GM12801 (cell line): ENCODE results near the gene GPR146.

Experiments used
- TF ChIP-seq, protein P1 (sequence below): IDR thresholded peaks from one replicate; pipeline ENCODE4 v1.5.1; 2011; ENCODE audit warnings: control low read depth; ENCODE audit not compliant: insufficient read length; ENCODE audit errors: extremely low read depth

The GPR146 gene

GRCh38 chr7:1100834-1101562 is 56.7 kb downstream of the GPR146 start:
- TF ChIP-seq, protein P1, sequence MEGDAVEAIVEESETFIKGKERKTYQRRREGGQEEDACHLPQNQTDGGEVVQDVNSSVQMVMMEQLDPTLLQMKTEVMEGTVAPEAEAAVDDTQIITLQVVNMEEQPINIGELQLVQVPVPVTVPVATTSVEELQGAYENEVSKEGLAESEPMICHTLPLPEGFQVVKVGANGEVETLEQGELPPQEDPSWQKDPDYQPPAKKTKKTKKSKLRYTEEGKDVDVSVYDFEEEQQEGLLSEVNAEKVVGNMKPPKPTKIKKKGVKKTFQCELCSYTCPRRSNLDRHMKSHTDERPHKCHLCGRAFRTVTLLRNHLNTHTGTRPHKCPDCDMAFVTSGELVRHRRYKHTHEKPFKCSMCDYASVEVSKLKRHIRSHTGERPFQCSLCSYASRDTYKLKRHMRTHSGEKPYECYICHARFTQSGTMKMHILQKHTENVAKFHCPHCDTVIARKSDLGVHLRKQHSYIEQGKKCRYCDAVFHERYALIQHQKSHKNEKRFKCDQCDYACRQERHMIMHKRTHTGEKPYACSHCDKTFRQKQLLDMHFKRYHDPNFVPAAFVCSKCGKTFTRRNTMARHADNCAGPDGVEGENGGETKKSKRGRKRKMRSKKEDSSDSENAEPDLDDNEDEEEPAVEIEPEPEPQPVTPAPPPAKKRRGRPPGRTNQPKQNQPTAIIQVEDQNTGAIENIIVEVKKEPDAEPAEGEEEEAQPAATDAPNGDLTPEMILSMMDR, result no peak

- TF ChIP-seq, protein P1, result no peak
Observed at GRCh38 chr7:1101563-1102431, 57.5 kb downstream of the GPR146 start.

DNA sequence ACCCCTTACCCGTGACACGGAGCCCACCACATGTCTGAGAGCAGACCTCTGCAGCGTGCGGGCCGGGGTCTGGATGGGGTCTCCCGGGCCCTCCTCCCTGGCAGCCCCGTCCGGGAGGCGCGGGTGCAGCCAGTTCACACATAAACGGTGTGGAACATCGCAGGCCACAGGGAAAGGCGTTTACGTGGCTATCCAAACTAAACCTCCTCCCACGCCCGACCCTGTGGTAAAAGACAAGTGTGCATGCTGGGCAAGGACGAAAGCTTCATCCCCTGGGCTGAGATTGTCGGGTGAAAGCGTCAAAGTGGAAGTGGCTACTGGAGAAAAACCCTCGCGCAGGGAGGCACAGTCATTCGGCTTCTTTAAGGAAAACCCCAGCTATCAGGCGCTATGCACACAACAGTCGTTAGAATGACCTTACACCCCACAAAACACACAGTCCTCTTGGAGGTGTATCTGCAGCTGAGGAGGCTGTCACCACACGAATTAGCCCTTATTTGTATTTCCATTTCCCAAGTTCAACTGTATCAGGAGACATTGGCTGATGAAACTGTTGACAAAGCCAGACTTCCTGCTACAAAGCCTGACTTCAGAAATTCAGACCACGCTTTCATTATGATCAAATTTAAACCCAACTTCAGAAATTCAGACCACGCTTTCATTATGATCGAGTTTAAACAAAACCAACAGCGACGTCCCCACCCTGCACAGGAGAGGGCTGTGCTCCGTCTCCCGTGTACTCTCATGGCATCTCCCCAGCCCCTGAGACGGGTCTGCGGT is 58.9 kb downstream of the GPR146 start:
- TF ChIP-seq, protein P1, result no peak

DNA sequence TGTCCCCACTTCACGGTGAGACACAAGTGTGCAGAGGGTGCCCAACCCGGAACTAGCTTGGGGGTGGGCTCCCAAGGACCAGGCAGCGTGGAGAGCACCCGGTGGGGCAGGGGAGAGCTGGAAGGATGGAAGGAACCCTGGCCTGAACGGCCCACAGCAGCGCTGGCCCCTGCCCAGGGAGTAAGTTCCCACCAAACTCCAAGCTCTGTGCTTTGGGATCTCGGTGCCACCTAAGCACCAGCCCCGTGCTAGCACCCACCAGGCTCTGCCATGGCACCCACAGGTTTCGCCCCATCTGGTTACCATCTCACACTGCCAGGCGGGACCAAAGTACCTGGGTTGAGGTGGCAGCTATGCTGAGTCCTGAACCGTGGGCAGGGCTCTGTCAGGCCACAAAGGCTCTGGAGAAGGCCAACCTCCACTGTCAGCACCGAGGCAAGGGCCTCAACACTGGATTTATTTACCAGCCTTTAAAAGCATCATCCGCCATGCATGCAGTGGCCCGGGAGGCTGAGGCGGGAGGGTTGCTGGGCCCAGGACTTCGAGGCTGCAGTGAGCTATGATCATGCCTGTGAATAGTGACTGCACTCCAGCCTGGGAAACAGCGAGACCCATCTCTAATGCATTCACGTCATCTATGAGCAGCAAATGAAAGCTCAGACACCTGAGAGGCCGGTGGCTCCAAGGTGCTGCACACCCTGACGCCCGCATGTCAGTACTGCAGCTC is 59.6 kb downstream of the GPR146 start:
- TF ChIP-seq, protein P1, result no peak

DNA sequence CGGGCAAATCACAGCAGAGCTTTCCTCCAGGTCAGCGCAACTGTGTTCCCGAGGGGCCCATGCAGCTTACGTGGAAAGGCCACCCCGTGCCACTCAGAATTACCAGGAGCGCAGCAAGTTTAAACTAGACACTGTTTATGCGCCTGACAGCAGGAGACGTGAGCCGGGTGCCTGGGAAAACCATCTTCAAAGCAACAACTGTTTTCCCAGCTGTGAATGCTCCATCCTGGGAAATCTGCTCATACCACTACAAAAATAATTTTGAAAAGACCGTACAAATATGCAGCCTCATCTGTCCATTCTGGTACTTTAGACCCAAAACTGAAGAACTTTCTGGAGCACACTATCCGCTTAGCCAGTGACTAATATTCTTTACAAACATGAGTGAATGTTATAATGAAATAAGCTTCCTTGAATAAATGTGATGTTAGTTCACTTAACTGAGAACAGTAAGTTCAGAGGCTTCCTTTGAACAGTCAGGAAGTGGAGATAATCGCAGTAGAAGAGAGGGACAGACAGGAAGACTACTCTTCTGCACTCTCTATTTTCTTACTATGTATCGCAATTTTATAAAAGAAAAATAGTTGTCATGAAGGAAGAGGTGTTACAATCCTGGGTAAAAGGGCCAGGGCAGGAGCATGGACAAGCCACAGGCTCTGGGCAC is 60.3 kb downstream of the GPR146 start:
- TF ChIP-seq, protein P1, result no peak

DNA sequence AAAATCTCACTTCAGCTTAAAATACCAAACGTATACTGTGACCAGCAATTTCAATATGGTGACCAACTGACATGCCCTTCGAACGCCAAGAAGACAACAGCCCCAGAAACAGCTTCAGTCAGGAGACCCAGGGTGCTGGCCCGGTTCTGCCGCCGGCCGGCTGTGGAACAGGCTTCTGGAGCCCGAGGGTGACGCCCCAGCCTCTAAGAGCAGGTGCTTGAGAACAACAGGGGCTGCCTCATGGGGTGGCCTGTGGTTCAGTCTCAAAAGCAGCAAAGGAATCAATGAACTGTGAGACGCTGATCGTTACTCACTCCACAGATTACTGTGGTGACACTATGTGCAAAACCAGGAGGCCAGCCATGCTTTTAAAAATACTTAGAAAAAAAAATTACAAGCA is 60.8 kb downstream of the GPR146 start:
- TF ChIP-seq, protein P1, result no peak
